GM23338 (cell line): Measurements from ENCODE around the gene NELFA. TPM values are rescaled to one million over a fixed set of nuclear protein-coding genes. Genes with fewer than 3 reads are reported as not detected.

Experiments
- ATAC-seq: fragments of 200-7000 bp; cut with Tn5 transposase; 3 replicates; pipeline ENCODE4 v1.9.1; 2020
- DNase-seq: peaks from one replicate; pipeline ENCODE4 v3.0.0-alpha.2; 2015; ENCODE audit warnings: low spot score
- H2AFZ ChIP-seq: fragments of 200-600 bp; sonication (generic); 2 replicates; pipeline ENCODE4 v1.8.0; 2016; ENCODE audit warnings: antibody characterized with exemption, mild to moderate bottlenecking, moderate library complexity
- H3F3A ChIP-seq: fragments of 200-600 bp; sonication (generic); replicated peaks from 2 replicates; pipeline ENCODE4 v1.8.0; 2017; ENCODE audit warnings: antibody characterized with exemption, mixed run types, low read depth
- H3K27ac ChIP-seq: fragments of 200-600 bp; sonication (generic); 2 replicates; pipeline ENCODE4 v1.6.1; 2016; ENCODE audit warnings: low read depth
- H3K27me3 ChIP-seq: fragments of 200-600 bp; sonication (generic); 2 replicates; pipeline ENCODE4 v1.8.0; 2016; ENCODE audit warnings: mild to moderate bottlenecking, mixed run types, moderate library complexity; ENCODE audit not compliant: insufficient read depth
- H3K36me3 ChIP-seq: fragments of 200-600 bp; sonication (generic); 2 replicates; pipeline ENCODE4 v1.8.0; 2016; ENCODE audit warnings: mild to moderate bottlenecking; ENCODE audit not compliant: insufficient read depth
- H3K4me1 ChIP-seq: fragments of 200-600 bp; sonication (generic); 2 replicates; pipeline ENCODE4 v1.8.0; 2016; ENCODE audit warnings: mild to moderate bottlenecking, moderate library complexity; ENCODE audit not compliant: insufficient read depth
- H3K4me2 ChIP-seq: fragments of 200-600 bp; sonication (generic); 2 replicates; pipeline ENCODE4 v1.7.1; 2017; ENCODE audit warnings: mixed run types
- H3K4me3 ChIP-seq: fragments of 200-600 bp; sonication (generic); 2 replicates; pipeline ENCODE4 v1.6.1; 2016; ENCODE audit warnings: mixed run types
- H3K79me2 ChIP-seq: fragments of 200-600 bp; sonication (generic); replicated peaks from 2 replicates; pipeline ENCODE4 v1.8.0; 2017; ENCODE audit warnings: mild to moderate bottlenecking; ENCODE audit not compliant: insufficient read depth
- H3K9me2 ChIP-seq: fragments of 200-600 bp; sonication (generic); 2 replicates; pipeline ENCODE4 v1.8.0; 2017; ENCODE audit not compliant: insufficient read depth
- H4K20me1 ChIP-seq: fragments of 200-600 bp; sonication (generic); replicated peaks from 2 replicates; pipeline ENCODE4 v1.8.0; 2017; ENCODE audit warnings: mild to moderate bottlenecking; ENCODE audit not compliant: insufficient read depth
- H3K27ac Mint-ChIP-seq: 2 replicates; pipeline ENCODE4 v1.8.0; 2020; ENCODE audit warnings: inconsistent platforms, mild to moderate bottlenecking, moderate library complexity, mixed read lengths
- H3K27me3 Mint-ChIP-seq: 3 replicates; pipeline ENCODE4 v1.8.0; 2022; ENCODE audit warnings: low read depth, mild to moderate bottlenecking, moderate library complexity, mixed read lengths, inconsistent platforms; ENCODE audit not compliant: insufficient read depth, poor library complexity
- H3K36me3 Mint-ChIP-seq: 3 replicates; pipeline ENCODE4 v1.8.0; 2021; ENCODE audit warnings: low read depth, mild to moderate bottlenecking, inconsistent platforms, moderate library complexity, mixed read lengths
- H3K4me1 Mint-ChIP-seq: 3 replicates; pipeline ENCODE4 v1.8.0; 2020; ENCODE audit warnings: mild to moderate bottlenecking, inconsistent platforms, mixed read lengths
- H3K4me3 Mint-ChIP-seq: 3 replicates; pipeline ENCODE4 v1.8.0; 2021; ENCODE audit warnings: moderate library complexity, mild to moderate bottlenecking, inconsistent platforms, mixed read lengths
- H3K9me3 Mint-ChIP-seq: 3 replicates; pipeline ENCODE4 v1.8.0; 2020; ENCODE audit warnings: moderate library complexity, mild to moderate bottlenecking, inconsistent platforms, mixed read lengths
- CREB1 ChIP-seq: fragments of 250-450 bp; sonication (Bioruptor Pico); IDR thresholded peaks from 2 replicates; pipeline ENCODE4 v1.5.0; 2020; ENCODE audit warnings: low read depth, mild to moderate bottlenecking, moderate library complexity
- CTCF ChIP-seq, 2 experiments: fragments of 200-600 bp in 1 of 2; sonication (generic) in 1 of 2; conservative IDR thresholded peaks; 2 replicates each; pipeline versions ENCODE4 v1.5.1 to v1.6.1; 2016 to 2017; ENCODE audit warnings: antibody characterized with exemption in 2 of 2, low read depth in 2 of 2, mild to moderate bottlenecking in 2 of 2, moderate library complexity in 1 of 2
- ETS1 ChIP-seq: IDR thresholded peaks from 2 replicates; pipeline ENCODE4 v1.6.1; 2016; ENCODE audit warnings: antibody characterized with exemption
- EZH2phosphoT487 ChIP-seq: fragments of 200-600 bp; sonication (generic); IDR thresholded peaks from one replicate; pipeline ENCODE4 v1.8.1; 2018; ENCODE audit warnings: antibody characterized with exemption; ENCODE audit not compliant: unreplicated experiment
- NANOG ChIP-seq: IDR thresholded peaks from 2 replicates; pipeline ENCODE4 v1.6.1; 2016; ENCODE audit warnings: antibody characterized with exemption, borderline replicate concordance
- POLR2AphosphoS5 ChIP-seq: IDR thresholded peaks from 2 replicates; pipeline ENCODE4 v1.6.1; 2016; ENCODE audit warnings: antibody characterized with exemption, low read depth
- STAT1 ChIP-seq: IDR thresholded peaks from one replicate; pipeline ENCODE4 v1.6.1; 2016; ENCODE audit warnings: antibody characterized with exemption; ENCODE audit not compliant: unreplicated experiment
- ZNF114 ChIP-seq: fragments of 250-450 bp; sonication (Bioruptor Pico); IDR thresholded peaks from 2 replicates; pipeline ENCODE4 v1.5.0; 2020; ENCODE audit warnings: mild to moderate bottlenecking, moderate library complexity
- ZNF331 ChIP-seq: fragments of 250-450 bp; sonication (Bioruptor Pico); IDR thresholded peaks from 2 replicates; pipeline ENCODE4 v1.5.0; 2020; ENCODE audit warnings: low read depth, mild to moderate bottlenecking, moderate library complexity
- ZNF462 ChIP-seq: fragments of 250-450 bp; sonication (Bioruptor Pico); IDR thresholded peaks from 2 replicates; pipeline ENCODE4 v1.5.0; 2020; ENCODE audit warnings: mild to moderate bottlenecking, moderate library complexity
- polyA plus RNA-seq: library from polyadenylated mRNA; unstranded; fragments of >200 nt; fragmentation: Nextera tagmentation; extraction: Ambion mirVana; gene quantifications from 2 replicates; pipeline ENCODE4 v1.2.1, GENCODE V29; 2016
- total RNA-seq: library from RNA; depleted of rRNA; stranded (reverse); fragments of >200 nt; shearing (Covaris generic); gene quantifications from 2 replicates; pipeline ENCODE4 v1.2.3, GENCODE V29; 2014

NELFA gene
- total and polyA plus RNA-seq, 2 experiments from 2014 or later, result 62.8 to 63.3 TPM

- TF ChIP-seq ZNF462 (CRISPR knock-in tag), result no peak
- TF ChIP-seq POLR2AphosphoS5, result no peak
- no peak for TF ChIP-seq EZH2phosphoT487
- no peak for TF ChIP-seq STAT1
- TF ChIP-seq NANOG, result no peak
- TF ChIP-seq CREB1 (CRISPR knock-in tag), result no peak
- TF ChIP-seq ZNF331 (CRISPR knock-in tag), result no peak
- TF ChIP-seq ETS1, result no peak
Measured at GRCh38 chr4:2011583-2011982, 2.8 kb upstream of the NELFA start (continued).

- H3K4me2 ChIP-seq, result peak overlapping the region; percentile 98
- H3K9me2 ChIP-seq, result no peaks in the 10 kb centered on the region
- H4K20me1 ChIP-seq, result peaks cover 30% of the 10 kb centered on the region
- DNase-seq (peak; percentile 78), ATAC-seq (peak; percentile 73)
- peaks cover 5% of the 10 kb centered on the region; the same call in 1 of the 2 replicates for H3K4me1 ChIP-seq
- peaks cover 36% of the 10 kb centered on the region for H3K79me2 ChIP-seq
- TF ChIP-seq ZNF331 (CRISPR knock-in tag), result no peak
- no peak for TF ChIP-seq NANOG
- TF ChIP-seq ZNF114, result no peak
- TF ChIP-seq CTCF (conservative IDR thresholded peaks at IDR 0.05; ENCODE audit: low read depth in 2 of 2), result peak; percentile 9 to 20; a peak in 1 of 4 replicates
- H3K27me3 ChIP-seq, result peaks cover 7% of the 10 kb centered on the region; the same call in 1 of the 2 replicates
- peaks cover 3% of the 10 kb centered on the region for H3F3A ChIP-seq
- H3K4me3 ChIP-seq, result peak overlapping the region; percentile 96
- Mint-ChIP-seq H3K4me1 (peaks cover 9% of the 10 kb centered on the region; the same call in 2 of the 3 replicates), H3K36me3 (peaks cover 19% of the 10 kb centered on the region), H3K4me3 (peak overlapping the region; percentile 92), H3K27me3 (peaks cover 13% of the 10 kb centered on the region), H3K27ac (no peak overlapping the region), H3K9me3 (no peaks in the 10 kb centered on the region)
- H3K27ac ChIP-seq, result peak overlapping the region; percentile 98
- H2AFZ ChIP-seq, result peak overlapping the region; percentile 98
- no peaks in the 10 kb centered on the region for H3K36me3 ChIP-seq
Measured at GRCh38 chr4:2009651-2010233, 968 bp upstream of the NELFA start.
